Panc1 (cell line): ENCODE results near the gene SHISAL1. TPM values are rescaled to one million over a fixed set of nuclear protein-coding genes. Genes with fewer than 3 reads are reported as not detected.
A peak's percentile ranks its signal among the peaks of the same experiment; 100 is the strongest.

ENCODE experiments used
- ATAC-seq: fragments of 200-7000 bp; cut with Tn5 transposase; 2 replicates; pipeline ENCODE4 v1.9.1; 2020; ENCODE audit warnings: mild to moderate bottlenecking, moderate library complexity
- BruUV-seq: library from RNA; stranded (reverse); fragments of 400-500 nt; replicated peaks from 2 replicates; lab custom pipeline; 2021; lab: Mats Ljungman, UMichigan
- CTCF ChIA-PET: fragments of 300-600 bp; sonication (Branson Sonifier 250); formaldehyde crosslinking; loops from one replicate; lab custom pipeline; 2022; ENCODE audit warnings: antibody characterized with exemption; lab: Charles Lee
- POLR2A ChIA-PET: fragments of 300-600 bp; sonication (Branson Sonifier 250); formaldehyde crosslinking; loops from one replicate; lab custom pipeline; 2022; ENCODE audit warnings: antibody characterized with exemption; lab: Charles Lee
- DNase-seq: peaks from one replicate; pipeline ENCODE4 v3.0.0-alpha.2; 2010; ENCODE audit warnings: low read depth, low spot score
- H3K27ac ChIP-seq: 2 replicates; pipeline ENCODE4 v1.5.1; 2011; ENCODE audit warnings: mild to moderate bottlenecking, low read length, inconsistent platforms
- H3K27me3 ChIP-seq: fragments of 200-500 bp; sonication (Bioruptor generic); 2 replicates; pipeline ENCODE4 v1.6.0; 2014; ENCODE audit warnings: low read length, inconsistent platforms; ENCODE audit not compliant: control insufficient read depth, insufficient read depth
- H3K36me3 ChIP-seq: fragments of 200-500 bp; sonication (Bioruptor generic); 2 replicates; pipeline ENCODE4 v1.5.1; 2014; ENCODE audit warnings: inconsistent platforms, mild to moderate bottlenecking, low read length, moderate library complexity; ENCODE audit not compliant: control insufficient read depth, insufficient read depth
- H3K4me1 ChIP-seq: 2 replicates; pipeline ENCODE4 v1.5.1; 2011; ENCODE audit warnings: inconsistent platforms, mild to moderate bottlenecking, low read length, moderate library complexity; ENCODE audit not compliant: control insufficient read depth, insufficient read depth
- H3K4me3 ChIP-seq, 2 experiments: 2 replicates each; pipeline ENCODE4 v1.5.1; 2011 to 2012; ENCODE audit warnings: low read depth in 2 of 2, low read length in 2 of 2, mild to moderate bottlenecking in 2 of 2, inconsistent platforms in 1 of 2, moderate library complexity in 1 of 2
- H3K9me3 ChIP-seq: fragments of 200-500 bp; sonication (Bioruptor generic); 2 replicates; pipeline ENCODE4 v1.5.1; 2014; ENCODE audit warnings: low read depth, mild to moderate bottlenecking, inconsistent platforms, low read length, moderate library complexity; ENCODE audit not compliant: control insufficient read depth, insufficient read depth
- CTCF ChIP-seq: fragments of 450-650 bp; IDR thresholded peaks from 2 replicates; pipeline ENCODE4 v1.5.1; 2017; ENCODE audit warnings: mild to moderate bottlenecking
- POLR2AphosphoS5 ChIP-seq: IDR thresholded peaks from 2 replicates; pipeline ENCODE4 v1.6.1; 2012; ENCODE audit warnings: mild to moderate bottlenecking, low read depth, low read length, moderate library complexity
- SIN3A ChIP-seq: IDR thresholded peaks from 2 replicates; pipeline ENCODE4 v1.6.1; 2012; ENCODE audit warnings: low read depth, mild to moderate bottlenecking, low read length, moderate library complexity, borderline replicate concordance; ENCODE audit not compliant: insufficient read depth
- TCF7L2 ChIP-seq: IDR thresholded peaks from 2 replicates; pipeline ENCODE4 v1.6.1; 2011; ENCODE audit warnings: mild to moderate bottlenecking, low read depth, low read length, inconsistent platforms
- in situ Hi-C: cut with HindIII; loops from 2 replicates; pipeline ENCODE4 v1.10.0; 2016; ENCODE audit warnings: low sequenced_read_pairs, low pct_unique_long_range_greater_than_20kb
- intact Hi-C: fragments of 100-400 bp; cut with micrococcal nuclease; formaldehyde crosslinking; loops from one replicate; pipeline ENCODE4 v1.10.0; 2022; ENCODE audit not compliant: unreplicated experiment
- total RNA-seq: library from RNA; stranded (reverse); gene quantifications from one replicate; pipeline ENCODE4 v1.2.1, GENCODE V29; 2021; ENCODE audit not compliant: unreplicated experiment
- TF ChIP-seq, protein P1 (sequence below), 2 experiments: IDR thresholded peaks; 2 replicates each; pipeline ENCODE4 v1.6.1; 2011 to 2012; ENCODE audit warnings: low read depth in 2 of 2, control low read depth in 1 of 2, low read length in 1 of 2, mild to moderate bottlenecking in 1 of 2, moderate library complexity in 1 of 2; ENCODE audit not compliant: insufficient read depth in 1 of 2

Gene SHISAL1
- total RNA-seq, 1 experiment from 2014 or later, result 1.2 TPM

DNA sequence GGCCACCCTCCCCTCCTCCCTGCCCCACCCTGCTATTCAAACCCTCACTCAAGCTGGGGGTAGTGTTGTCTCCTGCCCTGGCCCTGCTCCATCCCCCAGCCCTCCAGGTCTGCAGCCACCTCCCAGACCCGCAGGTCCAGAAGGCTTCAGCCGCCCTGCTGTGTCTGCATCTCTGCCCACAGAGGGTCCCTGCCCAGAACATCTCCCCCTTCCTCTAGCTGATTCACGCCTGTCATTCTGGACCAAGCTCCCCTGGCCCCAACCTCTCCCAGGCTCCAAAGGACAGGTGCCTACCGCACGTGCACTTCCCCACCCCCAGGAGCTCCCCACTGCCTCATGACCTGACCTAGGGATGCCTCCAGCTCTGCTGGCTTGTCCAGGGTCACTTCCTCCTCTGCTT is 16.0 kb upstream of the SHISAL1 start:
- Histone ChIP-seq H3K9me3 (no peaks in the 10 kb centered on the region), H3K27ac (no peak overlapping the region), H3K4me3 (no peak overlapping the region), H3K4me1 (no peaks in the 10 kb centered on the region; the same call in 1 of the 2 replicates), H3K27me3 (peaks cover 3% of the 10 kb centered on the region; the same call in 1 of the 2 replicates), H3K36me3 (no peaks in the 10 kb centered on the region)
- DNase-seq (no peak), ATAC-seq (no peak)
- in situ Hi-C loops, result no loop called here
- BruUV-seq, result no TSS peak
- intact Hi-C loops, result no loop called here
- TF ChIP-seq SIN3A (no peak), POLR2AphosphoS5 (no peak), CTCF (no peak), TCF7L2 (no peak)
- TF ChIP-seq, protein P1, sequence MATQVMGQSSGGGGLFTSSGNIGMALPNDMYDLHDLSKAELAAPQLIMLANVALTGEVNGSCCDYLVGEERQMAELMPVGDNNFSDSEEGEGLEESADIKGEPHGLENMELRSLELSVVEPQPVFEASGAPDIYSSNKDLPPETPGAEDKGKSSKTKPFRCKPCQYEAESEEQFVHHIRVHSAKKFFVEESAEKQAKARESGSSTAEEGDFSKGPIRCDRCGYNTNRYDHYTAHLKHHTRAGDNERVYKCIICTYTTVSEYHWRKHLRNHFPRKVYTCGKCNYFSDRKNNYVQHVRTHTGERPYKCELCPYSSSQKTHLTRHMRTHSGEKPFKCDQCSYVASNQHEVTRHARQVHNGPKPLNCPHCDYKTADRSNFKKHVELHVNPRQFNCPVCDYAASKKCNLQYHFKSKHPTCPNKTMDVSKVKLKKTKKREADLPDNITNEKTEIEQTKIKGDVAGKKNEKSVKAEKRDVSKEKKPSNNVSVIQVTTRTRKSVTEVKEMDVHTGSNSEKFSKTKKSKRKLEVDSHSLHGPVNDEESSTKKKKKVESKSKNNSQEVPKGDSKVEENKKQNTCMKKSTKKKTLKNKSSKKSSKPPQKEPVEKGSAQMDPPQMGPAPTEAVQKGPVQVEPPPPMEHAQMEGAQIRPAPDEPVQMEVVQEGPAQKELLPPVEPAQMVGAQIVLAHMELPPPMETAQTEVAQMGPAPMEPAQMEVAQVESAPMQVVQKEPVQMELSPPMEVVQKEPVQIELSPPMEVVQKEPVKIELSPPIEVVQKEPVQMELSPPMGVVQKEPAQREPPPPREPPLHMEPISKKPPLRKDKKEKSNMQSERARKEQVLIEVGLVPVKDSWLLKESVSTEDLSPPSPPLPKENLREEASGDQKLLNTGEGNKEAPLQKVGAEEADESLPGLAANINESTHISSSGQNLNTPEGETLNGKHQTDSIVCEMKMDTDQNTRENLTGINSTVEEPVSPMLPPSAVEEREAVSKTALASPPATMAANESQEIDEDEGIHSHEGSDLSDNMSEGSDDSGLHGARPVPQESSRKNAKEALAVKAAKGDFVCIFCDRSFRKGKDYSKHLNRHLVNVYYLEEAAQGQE (IDR thresholded peaks at IDR 0.05; ENCODE audit: insufficient read depth in 1 of 2, low read depth in 2 of 2, low read length in 1 of 2), result no peak
- POLR2A ChIA-PET, result no interaction called here
- CTCF ChIA-PET, result no interaction called here

- ATAC-seq, result 0 out of 2 replicates have a peak, but pooled peaks have one; percentile 39
These were observed 15.6 kb upstream of the SHISAL1 start for GRCh38 chr22:44328326-44328725.

More at GRCh38 chr22:44328326-44328725, 15.6 kb upstream of the SHISAL1 start:
- no peak for TF ChIP-seq CTCF
- TF ChIP-seq POLR2AphosphoS5, result no peak
- no peak for TF ChIP-seq SIN3A
- TF ChIP-seq, protein P1 (IDR thresholded peaks at IDR 0.05; ENCODE audit: insufficient read depth in 1 of 2, low read depth in 2 of 2, low read length in 1 of 2), result no peak
- TF ChIP-seq TCF7L2, result no peak
- H3K27me3 ChIP-seq, result peaks cover 3% of the 10 kb centered on the region; the same call in 1 of the 2 replicates
- H3K4me3 ChIP-seq, result no peak overlapping the region
- no peak overlapping the region for H3K27ac ChIP-seq
- in situ Hi-C loops, result no loop called here
- no peak for DNase-seq
- no peaks in the 10 kb centered on the region for H3K36me3 ChIP-seq
- no TSS peak for BruUV-seq
- no peaks in the 10 kb centered on the region for H3K9me3 ChIP-seq
- H3K4me1 ChIP-seq, result no peaks in the 10 kb centered on the region; the same call in 1 of the 2 replicates
- ChIA-PET POLR2A (no interaction called here), CTCF (no interaction called here)
- intact Hi-C loops, result no loop called here
